Naive B cell (primary cell): ENCODE results near the gene NECTIN1. TPM values are rescaled to one million over a fixed set of nuclear protein-coding genes. Genes with fewer than 3 reads are reported as not detected.
A peak's percentile ranks its signal among the peaks of the same experiment; 100 is the strongest.

Experiments
- ATAC-seq, 2 donors: fragments of 150-1000 bp; cut with Tn5 transposase; 2 replicates each; pipeline ENCODE4 v1.10.0; 2021; ENCODE audit warnings: low read depth in 2 of 2, mild to moderate bottlenecking in 2 of 2, moderate library complexity in 2 of 2
- DNase-seq: peaks from one replicate; pipeline ENCODE4 v3.0.0; 2022
- H3K27ac Mint-ChIP-seq, 6 donors: one replicate each; pipeline ENCODE4 v1.8.0; 2020 to 2022; ENCODE audit warnings: mild to moderate bottlenecking in 6 of 6, mixed read lengths in 6 of 6, moderate library complexity in 5 of 6, inconsistent platforms in 2 of 6
- H3K27me3 Mint-ChIP-seq, 3 donors: one replicate each; pipeline ENCODE4 v1.8.0; 2021 to 2022; ENCODE audit warnings: mixed read lengths in 3 of 3, mild to moderate bottlenecking in 1 of 3
- H3K36me3 Mint-ChIP-seq, 2 donors: one replicate each; pipeline ENCODE4 v1.8.0; 2020 to 2022; ENCODE audit warnings: mixed read lengths in 2 of 2, inconsistent platforms in 1 of 2, mild to moderate bottlenecking in 1 of 2
- H3K4me1 Mint-ChIP-seq, 3 donors: one replicate each; pipeline ENCODE4 v1.8.0; 2020 to 2022; ENCODE audit warnings: mixed read lengths in 3 of 3, inconsistent platforms in 1 of 3, mild to moderate bottlenecking in 1 of 3, moderate library complexity in 1 of 3
- H3K4me3 Mint-ChIP-seq, 8 donors: one replicate each; pipeline ENCODE4 v1.8.0; 2020 to 2022; ENCODE audit warnings: mild to moderate bottlenecking in 8 of 8, mixed read lengths in 8 of 8, moderate library complexity in 8 of 8, inconsistent platforms in 2 of 8
- H3K9me3 Mint-ChIP-seq, 7 donors: one replicate each; pipeline ENCODE4 v1.8.0; 2020 to 2022; ENCODE audit warnings: mixed read lengths in 7 of 7, mild to moderate bottlenecking in 5 of 7, inconsistent platforms in 2 of 7, moderate library complexity in 1 of 7
- polyA plus RNA-seq, 6 donors: library from polyadenylated mRNA; unstranded; fragments of 300-500 nt; fragmentation: Illumina TruSeq; gene quantifications; one replicate each; pipeline ENCODE4 v1.2.3, GENCODE V29; 2021; ENCODE audit warnings: low read depth in 6 of 6

Gene NECTIN1
- polyA plus RNA-seq, 6 donors from 2014 or later, result 0.24 to 0.74 (median 0.38) TPM; not detected in 1

DNA sequence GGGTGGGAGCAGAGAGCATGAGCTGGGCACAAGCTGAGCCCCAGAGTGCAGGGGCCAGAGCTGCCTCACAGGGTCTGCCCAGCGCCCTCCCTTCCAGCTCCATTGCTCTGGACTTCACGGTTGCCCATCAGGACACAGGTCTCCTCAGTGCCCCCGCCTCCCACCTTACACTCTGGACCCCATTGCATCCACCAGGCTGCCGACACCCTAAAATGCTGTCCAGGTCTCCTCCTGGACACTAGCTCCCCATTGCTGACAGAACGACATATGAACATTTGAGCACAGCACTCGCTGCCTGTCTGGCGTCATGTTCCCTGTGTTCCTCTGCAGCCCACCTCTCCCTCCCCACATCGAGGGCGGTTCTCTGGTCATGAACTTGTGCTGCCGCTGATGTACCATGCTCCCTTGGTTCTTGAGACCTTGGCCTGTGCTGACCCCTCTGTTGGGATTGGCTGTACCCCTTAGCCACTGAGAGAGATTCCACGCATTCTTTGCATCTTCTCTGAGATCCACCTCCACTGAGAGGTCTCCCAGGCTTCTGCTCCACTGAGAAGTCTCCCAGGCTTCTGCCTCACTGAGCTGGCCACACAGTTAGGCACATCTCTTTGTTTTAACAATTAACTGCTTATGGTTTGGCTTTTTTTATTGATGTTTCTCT is 34.2 kb upstream of the NECTIN1 start:
- Mint-ChIP-seq H3K27me3 (peaks cover 25 to 65% (median 51%) of the 10 kb centered on the region in 3 donors), H3K9me3 (peaks cover 0 to 24% (median 12%) of the 10 kb centered on the region in 7 donors), H3K36me3 (peaks cover 0 to 7% of the 10 kb centered on the region in 2 donors), H3K4me1 (no peaks in the 10 kb centered on the region), H3K4me3 (no peak overlapping the region), H3K27ac (no peak overlapping the region)
- ATAC-seq (no peak), DNase-seq (no peak)

DNA sequence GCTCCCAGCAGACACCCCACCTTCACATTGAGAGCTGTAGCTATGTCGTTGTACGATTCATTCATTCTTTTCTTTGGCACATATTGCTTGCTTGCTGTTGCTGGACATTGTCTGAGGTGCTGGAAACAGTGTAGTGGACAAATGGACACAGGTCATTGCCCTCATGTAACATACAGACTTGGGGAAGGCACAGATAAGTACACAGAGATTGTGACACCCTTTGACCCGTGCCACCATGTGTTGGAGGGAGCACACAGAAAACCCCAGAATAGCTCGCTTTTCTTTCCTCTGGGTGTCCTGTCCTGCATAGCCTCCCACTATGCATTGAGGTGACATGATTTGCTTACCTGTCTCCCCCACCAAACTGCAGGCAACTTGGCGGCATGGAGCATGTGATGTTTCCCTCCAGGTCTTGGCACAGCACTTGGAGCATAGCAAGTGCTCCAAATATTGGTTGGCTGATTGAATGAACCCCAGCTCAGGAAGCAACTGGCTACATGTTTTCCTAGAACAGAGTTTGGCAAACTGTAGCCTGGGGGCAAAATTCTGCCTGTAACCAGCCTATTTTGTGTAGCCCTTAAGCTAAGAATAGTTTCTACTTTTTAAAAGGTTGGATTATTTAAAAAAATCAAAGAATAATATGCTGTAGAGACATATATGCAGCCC is 30.9 kb upstream of the NECTIN1 start:
- DNase-seq (no peak), ATAC-seq (no peak)
- Mint-ChIP-seq H3K36me3 (no peaks in the 10 kb centered on the region), H3K27me3 (peaks cover 21 to 76% (median 46%) of the 10 kb centered on the region in 3 donors), H3K4me3 (no peak overlapping the region), H3K9me3 (no peaks in the 10 kb centered on the region), H3K4me1 (peaks cover 0 to under 1% (median 0%) of the 10 kb centered on the region in 3 donors), H3K27ac (no peak overlapping the region)

- Mint-ChIP-seq H3K27ac (no peak overlapping the region), H3K9me3 (no peaks in the 10 kb centered on the region), H3K4me3 (no peak overlapping the region), H3K4me1 (peaks cover 0 to 5% (median 0%) of the 10 kb centered on the region in 3 donors), H3K27me3 (peaks cover 21 to 76% (median 46%) of the 10 kb centered on the region in 3 donors), H3K36me3 (no peaks in the 10 kb centered on the region)
- DNase-seq (no peak), ATAC-seq (no peak)
Observed at GRCh38 chr11:119759324-119759723, 30.3 kb upstream of the NECTIN1 start.

DNA sequence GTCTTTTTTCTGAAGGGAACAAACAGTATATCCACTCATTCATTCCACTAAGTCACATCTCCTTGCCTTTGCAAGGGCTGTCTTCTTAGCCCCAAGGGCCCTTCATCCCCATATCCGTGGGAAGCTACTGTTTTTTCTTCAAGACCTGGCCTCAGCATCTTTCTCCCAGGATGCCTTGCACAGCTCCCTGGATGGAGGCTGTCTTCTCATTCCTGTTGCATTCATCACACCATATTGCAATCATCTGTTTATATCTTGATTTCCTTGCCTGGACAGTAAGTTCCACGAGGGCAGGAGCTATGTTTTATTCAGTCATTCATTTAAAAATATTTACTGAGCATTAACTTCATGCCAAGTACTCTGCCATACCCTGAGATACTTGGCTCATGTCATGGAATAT is 29.3 kb upstream of the NECTIN1 start:
- Mint-ChIP-seq H3K9me3 (no peaks in the 10 kb centered on the region), H3K36me3 (no peaks in the 10 kb centered on the region), H3K27ac (no peak overlapping the region), H3K4me1 (peaks cover 5 to 10% (median 8%) of the 10 kb centered on the region in 3 donors), H3K27me3 (peaks cover 21 to 66% (median 38%) of the 10 kb centered on the region in 3 donors), H3K4me3 (no peak overlapping the region)
- ATAC-seq (no peak), DNase-seq (no peak)

DNA sequence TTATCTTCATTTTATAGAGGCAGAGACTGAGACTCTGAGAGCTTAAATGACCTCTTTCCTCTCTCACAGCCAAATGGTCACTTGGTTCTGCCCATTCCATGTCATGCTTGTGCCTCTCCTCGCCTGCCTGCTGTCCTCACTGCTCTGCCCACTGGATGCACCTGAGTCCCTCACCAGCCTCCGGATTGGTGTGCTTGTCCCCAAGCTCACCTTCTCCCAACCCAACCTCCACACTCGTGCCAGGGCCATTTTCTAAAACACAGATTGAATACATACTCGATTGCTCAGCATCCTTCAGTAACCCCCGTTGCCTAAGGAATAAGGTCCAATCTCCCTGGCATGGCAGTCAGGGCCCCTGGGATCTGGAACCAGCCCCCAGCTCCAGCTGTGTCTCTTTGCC is 28.4 kb upstream of the NECTIN1 start:
- ATAC-seq (no peak), DNase-seq (no peak)
- Mint-ChIP-seq H3K27me3 (peaks cover 21 to 59% (median 30%) of the 10 kb centered on the region in 3 donors), H3K27ac (peak overlapping the region in 1 of 6 donors; percentile 89), H3K4me3 (no peak overlapping the region), H3K36me3 (no peaks in the 10 kb centered on the region), H3K4me1 (peaks cover 13 to 19% (median 18%) of the 10 kb centered on the region in 3 donors), H3K9me3 (no peaks in the 10 kb centered on the region)

DNA sequence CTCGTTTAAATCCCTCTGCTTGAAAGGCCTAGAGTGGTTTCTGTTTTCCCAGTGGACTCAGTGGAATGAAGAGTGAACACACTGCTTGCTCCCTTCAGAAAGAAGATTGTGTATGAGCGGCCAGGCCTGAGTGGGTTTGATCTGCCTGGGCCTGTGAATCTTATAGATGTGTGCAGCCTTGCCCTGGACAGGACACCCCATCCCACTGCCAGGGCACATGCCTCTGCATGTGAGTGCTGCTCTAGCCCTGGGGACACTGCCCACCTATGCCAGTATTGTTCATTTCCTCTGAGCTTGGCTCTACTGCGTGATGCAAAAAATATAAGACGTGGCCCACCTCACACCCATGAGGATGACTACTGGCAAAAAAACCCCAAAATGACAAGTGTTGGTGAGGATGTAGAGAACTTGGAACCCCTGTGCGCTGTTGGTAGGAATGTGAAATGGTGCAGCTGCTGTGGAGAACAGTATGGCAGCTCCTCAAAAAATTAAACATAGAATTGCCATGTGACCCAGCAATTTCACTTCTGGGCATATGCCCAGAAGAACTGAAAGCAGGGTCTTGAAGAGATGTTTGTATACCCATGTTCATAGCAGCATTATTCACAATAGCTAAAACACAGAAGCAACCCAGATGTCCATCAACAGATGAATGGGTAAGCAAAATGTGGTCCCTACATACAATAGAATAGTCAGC is 27.3 kb upstream of the NECTIN1 start:
- H3K27me3 Mint-ChIP-seq, result peaks cover 24 to 54% (median 30%) of the 10 kb centered on the region in 3 donors
- H3K27ac Mint-ChIP-seq, result peak overlapping the region in 4 of 6 donors; percentile 13 to 92 (median 64)
- DNase-seq, result no peak
- H3K4me3 Mint-ChIP-seq, result peak overlapping the region in 1 of 8 donors; percentile 32
- ATAC-seq, result no peak
- H3K4me1 Mint-ChIP-seq, result peaks cover 24 to 29% (median 28%) of the 10 kb centered on the region in 3 donors
- no peaks in the 10 kb centered on the region for H3K36me3 Mint-ChIP-seq
- no peaks in the 10 kb centered on the region for H3K9me3 Mint-ChIP-seq

GRCh38 chr11:119755356-119756071 is 26.5 kb upstream of the NECTIN1 start:
- ATAC-seq (no peak), DNase-seq (no peak)

DNA sequence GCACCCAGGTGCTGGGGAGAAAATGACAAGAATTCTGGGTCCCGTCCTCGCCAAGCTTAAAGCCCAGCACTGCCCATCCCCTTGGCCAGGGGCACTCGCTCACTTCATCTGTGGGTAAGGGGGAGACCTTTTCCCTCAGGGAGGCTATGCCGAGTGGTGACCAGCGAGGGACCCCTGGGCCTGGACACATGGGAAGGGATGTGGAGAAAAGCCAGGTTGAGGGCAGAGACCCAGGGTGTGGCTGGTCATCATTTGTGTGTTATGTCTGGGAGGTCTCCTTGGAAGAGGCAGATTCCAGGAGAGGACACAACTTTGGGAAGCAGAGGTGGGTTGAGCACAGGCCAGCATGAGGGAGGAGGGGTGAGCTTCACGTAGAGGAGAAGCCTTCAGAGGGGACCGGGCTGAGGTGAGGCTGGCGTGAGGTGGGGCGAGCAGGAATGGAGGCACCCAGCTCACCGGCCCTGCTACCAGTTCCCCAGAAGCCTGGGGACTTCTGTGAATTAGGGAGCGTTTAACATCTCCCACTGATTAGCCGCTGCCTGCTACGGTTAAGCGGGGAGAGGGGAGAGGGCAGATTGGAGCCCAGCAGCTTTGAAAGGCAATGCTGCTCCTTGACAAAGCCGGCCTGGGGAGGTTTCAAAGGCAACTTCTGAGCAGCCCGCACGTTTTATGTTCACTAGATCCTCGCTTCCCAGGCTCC is 25.8 kb upstream of the NECTIN1 start:
- peak overlapping the region in 4 of 6 donors; percentile 26 to 91 (median 68) for H3K27ac Mint-ChIP-seq
- no peak for DNase-seq

More at GRCh38 chr11:119755356-119756071, 26.5 kb upstream of the NECTIN1 start:
- Mint-ChIP-seq H3K36me3 (no peaks in the 10 kb centered on the region), H3K27me3 (peaks cover 19 to 52% (median 30%) of the 10 kb centered on the region in 3 donors), H3K9me3 (no peaks in the 10 kb centered on the region), H3K4me3 (no peak overlapping the region), H3K27ac (peak overlapping the region in 4 of 6 donors; percentile 13 to 80 (median 50)), H3K4me1 (peaks cover 27 to 34% (median 33%) of the 10 kb centered on the region in 3 donors)

DNA sequence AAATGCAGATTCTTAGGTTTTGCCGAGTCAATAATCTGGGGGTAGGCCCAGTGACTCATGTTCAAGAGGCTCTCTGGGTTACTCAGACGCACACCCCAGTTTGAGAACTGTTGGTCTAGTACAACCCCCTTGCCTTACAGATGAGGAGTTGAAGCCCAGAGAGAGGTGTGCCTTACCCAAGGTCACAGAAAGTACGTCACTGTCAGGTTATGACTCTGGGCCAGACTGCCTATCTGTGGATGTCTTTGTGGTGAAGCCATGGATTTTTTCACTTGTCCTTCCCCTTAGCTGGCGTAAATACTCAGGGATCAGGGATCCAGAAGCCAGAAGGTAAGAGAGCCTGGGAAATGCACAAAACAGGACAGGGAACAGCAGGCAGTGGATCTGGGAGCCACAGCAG is 25.2 kb upstream of the NECTIN1 start:
- no peak overlapping the region for H3K4me3 Mint-ChIP-seq
- H3K4me1 Mint-ChIP-seq, result peaks cover 27 to 34% (median 33%) of the 10 kb centered on the region in 3 donors
- no peak for ATAC-seq
- peaks cover 12 to 44% (median 30%) of the 10 kb centered on the region in 3 donors for H3K27me3 Mint-ChIP-seq
- no peaks in the 10 kb centered on the region for H3K9me3 Mint-ChIP-seq
- no peak for DNase-seq
- H3K36me3 Mint-ChIP-seq, result no peaks in the 10 kb centered on the region
- peak overlapping the region in 4 of 6 donors; percentile 62 to 99 (median 77) for H3K27ac Mint-ChIP-seq

More for the DNA sequence above, 25.8 kb upstream of the NECTIN1 start:
- ATAC-seq, result no peak
- peaks cover 17 to 50% (median 30%) of the 10 kb centered on the region in 3 donors for H3K27me3 Mint-ChIP-seq
- no peaks in the 10 kb centered on the region for H3K9me3 Mint-ChIP-seq
- H3K4me1 Mint-ChIP-seq, result peaks cover 27 to 34% (median 33%) of the 10 kb centered on the region in 3 donors
- H3K36me3 Mint-ChIP-seq, result no peaks in the 10 kb centered on the region
- peak overlapping the region in 1 of 8 donors; percentile 26 for H3K4me3 Mint-ChIP-seq

DNA sequence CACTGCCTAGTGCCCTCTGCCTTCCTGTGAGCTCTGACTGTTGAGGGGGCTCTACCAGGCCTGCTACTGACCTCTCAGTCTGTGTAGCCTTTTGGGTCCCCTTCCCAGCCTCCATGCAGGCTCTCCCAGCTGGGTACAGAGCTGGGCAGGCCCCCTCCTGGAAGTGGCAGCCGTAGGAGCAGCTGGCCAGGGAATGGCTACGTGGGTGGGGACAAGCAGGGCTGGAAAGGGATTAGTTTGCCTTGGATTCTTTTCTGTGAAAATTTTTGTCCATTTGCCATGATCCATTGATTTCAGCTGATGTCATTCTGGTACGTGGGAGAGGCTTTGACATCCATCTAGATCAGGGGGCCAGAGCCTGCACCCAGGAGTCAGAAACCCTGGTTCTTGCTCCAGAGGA is 23.9 kb upstream of the NECTIN1 start:
- peak overlapping the region in 7 of 8 donors; percentile 29 to 87 (median 72) for H3K4me3 Mint-ChIP-seq
- peak overlapping the region in 5 of 6 donors; percentile 64 to 99 (median 97) for H3K27ac Mint-ChIP-seq
- no peak for DNase-seq
- peaks cover 4 to 33% (median 26%) of the 10 kb centered on the region in 3 donors for H3K27me3 Mint-ChIP-seq
- no peaks in the 10 kb centered on the region for H3K9me3 Mint-ChIP-seq
- H3K4me1 Mint-ChIP-seq, result peaks cover 27 to 34% (median 33%) of the 10 kb centered on the region in 3 donors
- ATAC-seq, result no peak
- no peaks in the 10 kb centered on the region for H3K36me3 Mint-ChIP-seq

DNA sequence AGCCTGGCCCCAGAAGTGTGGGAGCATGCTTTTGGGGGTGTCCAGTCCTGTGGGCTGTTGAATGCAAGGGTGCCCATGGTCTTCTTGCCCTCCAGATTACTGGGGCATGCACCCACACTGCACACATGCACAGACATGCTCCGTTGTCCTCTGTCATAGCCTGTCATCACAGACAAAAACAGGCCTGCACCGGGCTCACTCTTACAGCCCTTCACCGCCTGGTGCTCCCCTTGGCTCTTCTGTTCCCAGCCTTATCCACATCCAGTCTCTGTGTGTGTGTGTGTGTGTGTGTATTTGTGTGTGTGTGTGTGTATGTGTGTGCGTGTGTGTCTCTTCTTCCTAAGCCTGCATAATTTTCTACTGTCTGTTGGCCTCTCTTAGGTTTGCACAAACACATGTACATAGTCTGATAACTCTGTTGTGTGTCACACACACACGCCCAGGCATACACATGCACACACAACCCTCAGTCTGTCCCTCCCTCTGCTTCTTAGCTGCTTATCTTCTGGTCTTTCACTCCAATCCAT is 23.4 kb upstream of the NECTIN1 start:
- no peaks in the 10 kb centered on the region for H3K36me3 Mint-ChIP-seq
- H3K27ac Mint-ChIP-seq, result peak overlapping the region; percentile 61 to 99 (median 96)
- no peak for DNase-seq
- H3K27me3 Mint-ChIP-seq, result peaks cover 4 to 33% (median 26%) of the 10 kb centered on the region in 3 donors
- no peaks in the 10 kb centered on the region for H3K9me3 Mint-ChIP-seq
- ATAC-seq, result peak; percentile 71 to 78
- peak overlapping the region; percentile 50 to 91 (median 81) for H3K4me3 Mint-ChIP-seq
- H3K4me1 Mint-ChIP-seq, result peaks cover 27 to 34% (median 33%) of the 10 kb centered on the region in 3 donors

DNA sequence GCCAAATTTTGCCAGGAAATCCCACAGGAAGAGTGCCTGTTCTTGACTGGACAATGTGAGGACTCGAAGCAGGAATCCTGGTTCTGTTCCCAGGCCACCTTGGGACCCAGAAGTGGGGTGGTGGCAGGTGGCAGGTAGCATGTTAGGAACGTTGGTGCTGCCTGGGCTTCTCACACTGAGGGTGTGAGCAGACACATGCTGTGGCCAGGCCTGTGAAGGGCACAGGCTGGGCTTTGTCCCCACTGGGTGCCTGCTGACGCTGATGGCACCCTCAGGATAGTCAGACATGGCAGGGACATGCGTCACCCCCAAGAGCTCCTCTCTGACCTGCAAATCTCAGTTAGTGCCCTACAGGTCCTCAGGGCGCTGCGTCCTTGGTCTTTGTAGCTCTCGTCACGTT is 21.1 kb upstream of the NECTIN1 start:
- H3K27me3 Mint-ChIP-seq, result peaks cover 4 to 38% (median 31%) of the 10 kb centered on the region in 3 donors
- ATAC-seq (no peak), DNase-seq (no peak)
- peak overlapping the region in 3 of 6 donors; percentile 20 to 66 (median 64) for H3K27ac Mint-ChIP-seq
- H3K4me1 Mint-ChIP-seq, result peaks cover 27 to 34% (median 33%) of the 10 kb centered on the region in 3 donors
- H3K4me3 Mint-ChIP-seq, result peak overlapping the region in 1 of 8 donors; percentile 9
- no peaks in the 10 kb centered on the region for H3K9me3 Mint-ChIP-seq
- no peaks in the 10 kb centered on the region for H3K36me3 Mint-ChIP-seq
